Kasumi-1 (cell line): ENCODE measurements around the gene GALR2.
"Not testable (repeated sequence)": the region's sequence is repeated elsewhere in the genome, so short reads cannot be mapped to it uniquely, and the experiment has no call there.

Source experiments
- DNase-seq, 2 experiments: peaks; one replicate each; lab custom pipeline; 2025; lab: John Stamatoyannopoulos, UW

The GALR2 gene

GRCh38 chr17:76074390-76075363 lies at the start of gene GALR2:
Gene GALR2, plus strand, starts transcription at chr17:76074781. Its CDS starts 103 bp downstream, at chr17:76074884.
- DNase-seq, result no peak

DNA sequence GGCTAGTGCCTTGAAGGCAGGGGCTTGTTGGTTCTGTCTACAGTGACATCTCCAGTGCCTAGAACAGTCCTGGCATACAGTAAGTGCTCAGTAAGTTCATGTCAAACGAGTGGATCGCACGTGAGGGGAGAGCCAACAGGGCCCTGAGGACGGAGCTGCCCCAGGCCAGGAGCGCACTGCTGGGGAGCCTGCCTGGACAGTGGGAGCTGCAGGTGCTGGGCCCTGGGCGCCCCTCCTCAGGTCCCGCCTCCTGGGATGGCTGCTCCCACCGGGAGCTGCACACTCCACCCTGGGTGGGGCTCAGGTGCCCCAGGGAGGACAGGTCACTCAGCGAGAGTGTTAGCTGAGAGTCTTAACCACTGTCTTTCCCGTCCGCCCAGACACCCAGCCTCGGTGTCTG lies 49.3 kb upstream of the GALR2 start:
- DNase-seq, result no peak

DNA sequence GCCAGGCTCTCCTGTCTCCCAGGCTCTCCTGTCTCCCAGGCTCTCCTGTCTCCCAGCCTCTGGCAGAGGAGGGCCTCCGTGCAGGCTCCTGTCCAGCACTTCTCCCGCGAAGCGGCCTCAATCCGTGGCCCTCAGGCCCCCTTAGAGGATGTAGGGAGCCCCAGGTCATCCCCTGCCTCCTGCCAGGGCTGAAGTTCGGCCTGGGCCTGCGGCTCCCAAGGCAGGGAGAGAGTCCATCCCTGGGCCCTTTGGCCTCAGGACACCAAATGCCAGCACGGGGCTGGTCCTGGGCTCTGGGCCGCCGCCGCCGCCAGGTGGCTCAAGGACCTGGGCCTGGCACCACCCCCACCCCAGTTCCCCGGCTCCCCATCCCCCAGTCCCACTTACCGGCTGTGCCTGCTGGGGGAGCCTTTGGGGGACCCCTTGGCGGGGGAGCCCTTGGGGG lies 47.8 kb upstream of the GALR2 start:
- DNase-seq, result no peak

DNA sequence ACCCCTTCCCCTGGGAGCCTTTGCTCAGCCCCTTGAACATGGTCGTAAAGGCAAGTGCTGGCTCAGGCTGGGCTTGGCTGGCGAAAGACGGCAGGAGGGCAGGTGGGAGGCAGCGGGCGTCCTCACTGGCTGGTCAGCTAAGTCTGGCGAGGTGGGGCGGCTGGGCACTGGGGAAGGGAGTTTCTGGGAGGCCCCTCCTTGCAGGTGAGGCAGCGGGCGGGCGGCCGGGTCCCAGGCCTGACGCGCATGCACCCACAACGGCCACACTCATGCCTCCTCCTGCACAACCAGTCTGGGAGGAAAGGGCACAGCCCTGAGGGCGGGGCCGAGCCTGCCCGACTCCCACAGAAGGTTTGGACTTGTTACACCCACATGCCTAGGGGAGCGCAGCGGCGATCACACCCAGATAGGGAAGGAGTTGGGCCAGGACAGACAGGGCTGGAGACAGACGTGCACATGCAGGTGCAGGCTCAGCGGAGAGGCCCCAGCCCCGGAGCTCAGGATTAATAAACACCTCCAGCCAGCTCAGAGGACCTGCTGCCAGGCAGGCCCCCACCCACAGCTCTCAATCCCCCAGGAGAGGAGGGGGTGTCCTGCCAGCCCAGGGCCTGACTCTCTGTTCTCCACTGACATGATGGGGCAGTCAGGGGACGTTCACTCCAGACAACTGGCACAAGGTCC lies 47.3 kb upstream of the GALR2 start, which contains the start of gene EVPL:
EVPL (minus strand) TSS at position 148 of the 681 bp plus-strand sequence; CDS start at position 40, 108 bp downstream.
- no peak for DNase-seq

- no peak for DNase-seq
Measured at GRCh38 chr17:76032073-76032779, 42.4 kb upstream of the GALR2 start.

DNA sequence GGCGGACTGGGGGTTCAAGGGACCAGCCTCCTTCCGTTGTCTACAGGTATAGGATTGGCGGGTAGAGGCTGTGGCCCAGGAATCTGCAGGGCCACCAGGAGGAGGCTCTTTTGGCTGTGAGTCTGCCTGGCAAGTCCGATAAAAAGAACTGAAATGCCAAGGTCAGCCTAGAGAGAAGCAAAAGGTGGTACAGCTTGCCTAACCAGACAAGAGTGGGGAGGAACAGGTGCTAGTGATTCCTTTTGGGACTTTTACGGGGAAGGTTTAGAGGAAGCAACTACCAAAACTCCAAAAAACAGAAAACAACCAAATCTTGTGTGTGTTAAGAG lies 41.8 kb upstream of the GALR2 start:
- DNase-seq, result no peak

- DNase-seq, result no peak
Measured at GRCh38 chr17:76033139-76033538, 41.4 kb upstream of the GALR2 start.

- DNase-seq, result no peak
Measured at GRCh38 chr17:76034428-76035350, 39.9 kb upstream of the GALR2 start.

DNA sequence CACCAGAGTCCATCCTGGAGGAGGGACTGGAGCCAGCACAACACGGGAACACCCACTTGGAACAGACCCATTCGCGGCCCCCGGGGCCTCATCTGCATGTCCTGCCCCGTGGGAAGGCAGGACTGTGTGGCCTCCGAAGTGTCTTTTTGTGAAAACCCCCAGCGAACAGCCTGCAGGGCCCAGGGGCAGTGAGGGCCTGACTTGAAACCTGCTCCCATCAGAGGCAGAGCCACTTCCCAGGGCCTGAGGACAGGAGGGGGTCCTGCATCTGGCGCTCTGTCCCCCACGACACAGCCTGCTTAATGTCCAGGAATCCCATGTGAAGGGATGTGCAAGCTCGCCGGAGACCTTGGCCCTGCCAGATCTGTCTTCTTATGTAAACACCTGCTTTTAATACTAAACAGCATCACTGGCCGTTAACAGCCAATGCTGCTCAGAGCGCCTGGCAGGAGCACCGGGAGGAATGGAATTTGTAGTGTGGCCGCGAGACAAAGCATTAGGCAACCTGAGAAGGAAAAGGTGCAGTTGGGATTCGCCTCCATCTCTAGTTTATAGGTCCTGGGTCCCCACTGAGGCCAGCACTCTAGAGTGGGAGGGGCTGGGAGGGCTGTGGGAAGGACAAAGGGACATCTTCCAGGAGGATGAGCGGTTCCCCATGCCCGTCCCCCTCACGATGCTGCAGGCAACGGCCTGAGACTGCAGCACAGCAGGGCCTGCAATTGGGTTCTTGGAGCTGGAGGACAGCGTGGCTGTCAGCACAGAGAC lies 37.9 kb upstream of the GALR2 start:
- no peak for DNase-seq

GRCh38 chr17:76038050-76038449 lies 36.5 kb upstream of the GALR2 start:
- DNase-seq, result no peak

- no peak for DNase-seq
Measured at GRCh38 chr17:76039121-76039520, 35.5 kb upstream of the GALR2 start.

GRCh38 chr17:76040376-76040775 lies 34.2 kb upstream of the GALR2 start:
- no peak for DNase-seq

GRCh38 chr17:76042868-76043267 lies 31.7 kb upstream of the GALR2 start:
- DNase-seq, result not testable (repeated sequence)

GRCh38 chr17:76044475-76045007 lies 30.0 kb upstream of the GALR2 start:
- not testable (repeated sequence) for DNase-seq

GRCh38 chr17:76046064-76046463 lies 28.5 kb upstream of the GALR2 start:
- no peak for DNase-seq

DNA sequence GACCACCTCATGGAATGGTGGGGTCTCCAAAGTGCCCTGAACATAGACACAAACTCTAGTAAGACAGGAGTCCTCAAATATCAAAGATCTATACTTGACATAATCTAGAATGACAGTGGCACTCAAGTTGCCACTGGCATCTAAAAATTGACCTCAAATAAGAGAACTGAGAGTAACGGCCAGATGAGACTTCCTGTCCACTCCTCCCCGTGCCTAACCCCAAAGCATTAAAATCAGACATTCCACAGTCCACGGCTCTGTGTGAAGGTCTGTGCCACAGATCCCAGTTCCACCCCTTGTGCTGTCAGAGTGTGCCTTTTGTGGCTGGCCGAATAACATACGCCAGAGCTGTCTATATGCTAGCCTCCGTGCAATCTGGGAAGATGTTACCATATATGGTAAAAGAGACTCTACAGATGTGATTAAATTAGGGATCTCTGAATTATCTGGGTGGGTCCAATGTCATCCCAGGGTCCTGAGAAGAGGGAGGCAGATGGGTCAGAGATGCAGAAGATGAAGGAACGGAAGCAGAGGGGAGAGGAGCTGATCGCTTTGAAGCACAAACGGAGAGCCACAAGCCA lies 26.5 kb upstream of the GALR2 start:
- DNase-seq, result no peak

DNA sequence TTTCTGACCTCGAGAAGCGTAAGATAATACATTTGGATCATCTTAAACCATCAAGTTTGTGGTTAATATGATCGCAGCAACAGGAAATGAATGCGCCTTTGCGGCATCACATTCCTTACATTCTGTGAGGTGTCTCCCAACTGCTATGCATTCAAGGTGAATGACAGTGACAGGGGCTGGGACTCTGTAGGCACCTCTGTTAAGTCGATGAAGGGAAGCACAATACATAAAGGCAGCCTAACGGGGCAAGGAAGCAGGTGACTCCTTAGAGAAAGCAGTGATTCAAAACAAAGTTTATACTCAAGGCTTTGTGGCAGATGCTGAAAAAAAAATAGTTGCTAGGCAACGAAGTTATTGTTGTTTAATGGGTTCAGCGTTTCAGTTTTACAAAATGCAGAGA lies 25.9 kb upstream of the GALR2 start:
- DNase-seq, result no peak

GRCh38 chr17:76049239-76049638 lies 25.3 kb upstream of the GALR2 start:
- no peak for DNase-seq

- no peak for DNase-seq
Measured at GRCh38 chr17:76049836-76050537, 24.6 kb upstream of the GALR2 start.
